DND-41 (cell line): ENCODE results near the gene SCRN2.

Source experiments
- ATAC-seq: fragments of 200-7000 bp; cut with Tn5 transposase; 3 replicates; pipeline ENCODE4 v1.9.1; 2021; ENCODE audit warnings: low read depth; ENCODE audit not compliant: insufficient read depth
- DNase-seq: peaks from one replicate; pipeline ENCODE4 v3.0.0-alpha.2; 2020
- H2AFZ ChIP-seq: 2 replicates; pipeline ENCODE4 v1.6.0; 2012; ENCODE audit warnings: low read depth, low read length
- H3K27ac ChIP-seq: 2 replicates; pipeline ENCODE4 v1.5.1; 2012; ENCODE audit warnings: low read length, inconsistent platforms
- H3K27me3 ChIP-seq: fragments of 200-600 bp; sonication (generic); 2 replicates; pipeline ENCODE4 v1.6.0; 2012; ENCODE audit warnings: low read length, mild to moderate bottlenecking, inconsistent platforms; ENCODE audit not compliant: insufficient read depth, poor library complexity
- H3K36me3 ChIP-seq: 2 replicates; pipeline ENCODE4 v1.5.1; 2012; ENCODE audit warnings: low read length, inconsistent platforms; ENCODE audit not compliant: insufficient read depth
- H3K4me1 ChIP-seq: 2 replicates; pipeline ENCODE4 v1.5.1; 2012; ENCODE audit warnings: mild to moderate bottlenecking, low read length; ENCODE audit not compliant: insufficient read depth
- H3K4me2 ChIP-seq: 2 replicates; pipeline ENCODE4 v1.6.0; 2012; ENCODE audit warnings: mild to moderate bottlenecking, moderate library complexity, low read length, inconsistent platforms; ENCODE audit not compliant: insufficient read depth
- H3K4me3 ChIP-seq, 2 experiments: fragments of 200-600 bp in 1 of 2; shearing (Covaris generic) in 1 of 2; 2 replicates each; pipeline ENCODE4 v1.5.1; 2012 to 2016; ENCODE audit warnings: inconsistent platforms in 2 of 2, low read length in 2 of 2, mild to moderate bottlenecking in 2 of 2, low read depth in 1 of 2, moderate library complexity in 1 of 2
- H3K79me2 ChIP-seq: 2 replicates; pipeline ENCODE4 v1.6.0; 2012; ENCODE audit warnings: low read length, inconsistent platforms; ENCODE audit not compliant: insufficient read depth
- H3K9ac ChIP-seq: 2 replicates; pipeline ENCODE4 v1.6.0; 2012; ENCODE audit warnings: low read depth, mild to moderate bottlenecking, inconsistent platforms, low read length, moderate library complexity
- H3K9me3 ChIP-seq: 2 replicates; pipeline ENCODE4 v1.5.1; 2012; ENCODE audit warnings: low read length, moderate library complexity, mild to moderate bottlenecking, inconsistent platforms; ENCODE audit not compliant: insufficient read depth, severe bottlenecking
- H4K20me1 ChIP-seq: 2 replicates; pipeline ENCODE4 v1.6.0; 2012; ENCODE audit warnings: low read length; ENCODE audit not compliant: insufficient read depth
- CTCF ChIP-seq: IDR thresholded peaks from 2 replicates; pipeline ENCODE4 v1.5.1; 2012; ENCODE audit warnings: borderline replicate concordance, low read length, moderate library complexity, mild to moderate bottlenecking; ENCODE audit not compliant: poor library complexity, severe bottlenecking; ENCODE audit errors: extremely low read depth
- EZH2 ChIP-seq: IDR thresholded peaks from 3 replicates; pipeline ENCODE4 v1.6.1; 2012; ENCODE audit warnings: borderline replicate concordance, low read depth, mild to moderate bottlenecking, moderate library complexity, low read length, inconsistent platforms; ENCODE audit not compliant: severe bottlenecking

The SCRN2 gene

DNA sequence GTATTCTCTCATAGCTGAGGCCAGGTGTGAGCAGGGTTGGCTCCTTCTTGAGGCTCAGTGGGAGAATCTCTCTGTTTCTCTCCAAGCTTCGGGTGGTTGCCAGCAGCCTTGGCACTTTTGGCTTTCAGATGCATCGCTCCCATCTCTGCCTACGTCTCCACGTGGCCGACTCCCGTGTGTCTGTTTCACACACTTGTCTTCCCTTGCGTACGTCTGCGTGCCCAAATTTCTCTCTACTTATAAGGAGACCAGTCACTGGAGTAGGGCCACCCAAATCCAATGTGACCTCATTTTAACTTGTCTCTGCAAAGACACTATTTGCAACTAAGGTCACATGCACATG lies 34.2 kb downstream of the SCRN2 start:
- TF ChIP-seq CTCF (no peak), EZH2 (no peak)
- Histone ChIP-seq H3K9me3 (no peaks in the 10 kb centered on the region), H4K20me1 (peaks cover 4% of the 10 kb centered on the region; the same call in 1 of the 2 replicates), H3K36me3 (peaks cover 37% of the 10 kb centered on the region), H3K27ac (no peak overlapping the region), H3K4me3 (no peak overlapping the region), H3K9ac (no peak overlapping the region), H3K79me2 (no peaks in the 10 kb centered on the region), H3K27me3 (no peaks in the 10 kb centered on the region), H3K4me2 (no peak overlapping the region), H3K4me1 (no peaks in the 10 kb centered on the region), H2AFZ (no peak overlapping the region)
- no peak for ATAC-seq
- DNase-seq: no peak

DNA sequence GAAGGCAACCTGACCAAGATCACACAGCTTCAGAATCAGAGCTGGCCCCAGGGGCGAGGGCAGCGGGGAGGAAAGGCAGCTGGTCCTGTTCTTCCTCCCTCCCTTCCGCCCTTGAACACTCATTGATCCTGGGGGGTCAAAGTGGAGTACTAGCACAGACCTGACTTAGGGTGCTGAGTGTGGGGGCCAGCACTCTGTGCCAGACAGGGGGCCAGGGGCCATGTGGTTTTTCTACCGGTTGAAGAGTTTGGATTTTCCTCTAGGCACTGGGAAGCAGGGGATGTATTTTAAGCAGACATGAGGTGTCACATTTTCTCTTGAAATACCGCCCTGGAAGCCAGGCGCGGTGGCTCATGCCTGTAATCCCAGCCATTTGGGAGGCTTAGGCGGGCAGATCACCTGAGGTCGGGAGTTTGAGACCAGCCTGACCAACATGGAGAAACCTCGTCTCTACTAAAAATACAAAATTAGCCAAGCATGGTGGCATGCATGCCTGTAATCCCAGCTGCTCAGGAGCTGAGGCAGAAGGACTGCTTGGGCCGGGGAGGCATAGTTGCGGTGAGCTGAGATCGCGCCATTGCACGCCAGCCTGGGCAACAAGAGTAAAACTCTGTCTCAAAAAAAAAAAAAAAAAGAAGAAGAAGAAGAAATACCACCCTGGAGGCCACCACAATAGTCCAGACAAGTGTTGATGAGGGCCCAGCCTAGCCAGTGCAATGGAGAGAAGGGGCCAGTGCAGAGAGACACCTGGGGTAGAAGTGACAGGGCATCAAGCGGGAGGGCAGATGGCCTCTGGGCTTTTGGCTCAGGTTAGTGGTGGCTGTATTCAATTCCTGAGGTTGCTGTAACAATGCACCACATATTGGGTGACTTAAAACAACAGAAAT lies 34.8 kb downstream of the SCRN2 start:
- H3K27me3 ChIP-seq: no peaks in the 10 kb centered on the region
- DNase-seq (no peak), ATAC-seq (no peak)
- no peak for TF ChIP-seq CTCF
- no peak for TF ChIP-seq EZH2
- H3K27ac ChIP-seq: no peak overlapping the region
- peaks cover 34% of the 10 kb centered on the region for H3K36me3 ChIP-seq
- H3K4me3 ChIP-seq: no peak overlapping the region
- H4K20me1 ChIP-seq: peaks cover 4% of the 10 kb centered on the region; the same call in 1 of the 2 replicates
- no peak overlapping the region for H3K9ac ChIP-seq
- no peaks in the 10 kb centered on the region for H3K79me2 ChIP-seq
- no peak overlapping the region for H2AFZ ChIP-seq
- no peaks in the 10 kb centered on the region for H3K4me1 ChIP-seq
- H3K9me3 ChIP-seq: no peaks in the 10 kb centered on the region
- no peak overlapping the region for H3K4me2 ChIP-seq

DNA sequence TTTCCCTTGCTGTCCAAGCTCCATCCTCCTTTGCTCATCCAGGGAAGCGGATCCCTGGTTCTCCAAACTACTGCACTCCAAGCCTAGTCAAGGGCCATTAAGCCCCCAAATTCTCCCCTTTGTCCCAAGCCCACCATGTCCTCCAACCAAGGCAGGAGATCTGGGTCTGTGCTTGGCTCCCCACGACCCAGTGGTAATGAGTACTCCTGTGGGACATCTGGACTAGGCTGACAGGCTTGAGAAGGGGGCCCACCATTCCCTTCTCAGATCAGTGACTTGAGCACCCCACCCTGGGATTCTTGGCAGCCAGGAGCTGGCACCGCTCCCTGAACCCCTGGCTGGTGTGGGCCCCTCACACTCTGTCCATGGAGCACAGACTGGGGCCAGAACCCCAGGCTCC lies 36.6 kb downstream of the SCRN2 start:
- Histone ChIP-seq H3K36me3 (peaks cover 27% of the 10 kb centered on the region), H3K79me2 (no peaks in the 10 kb centered on the region), H3K4me1 (no peaks in the 10 kb centered on the region), H3K27ac (no peak overlapping the region), H3K9ac (no peak overlapping the region), H4K20me1 (peaks cover 4% of the 10 kb centered on the region; the same call in 1 of the 2 replicates), H3K4me3 (no peak overlapping the region), H3K4me2 (no peak overlapping the region), H2AFZ (no peak overlapping the region), H3K9me3 (no peaks in the 10 kb centered on the region), H3K27me3 (no peaks in the 10 kb centered on the region)
- no peak for DNase-seq
- no peak for TF ChIP-seq CTCF
- TF ChIP-seq EZH2: no peak
- ATAC-seq: no peak
